ENCODE data around the gene KLF7. TPM values are rescaled to one million over a fixed set of nuclear protein-coding genes. Genes with fewer than 3 reads are reported as not detected.

Gene KLF7
- polyA plus RNA-seq, 3 donors: 9.4 to 40.7 (median 10.3) TPM

DNA sequence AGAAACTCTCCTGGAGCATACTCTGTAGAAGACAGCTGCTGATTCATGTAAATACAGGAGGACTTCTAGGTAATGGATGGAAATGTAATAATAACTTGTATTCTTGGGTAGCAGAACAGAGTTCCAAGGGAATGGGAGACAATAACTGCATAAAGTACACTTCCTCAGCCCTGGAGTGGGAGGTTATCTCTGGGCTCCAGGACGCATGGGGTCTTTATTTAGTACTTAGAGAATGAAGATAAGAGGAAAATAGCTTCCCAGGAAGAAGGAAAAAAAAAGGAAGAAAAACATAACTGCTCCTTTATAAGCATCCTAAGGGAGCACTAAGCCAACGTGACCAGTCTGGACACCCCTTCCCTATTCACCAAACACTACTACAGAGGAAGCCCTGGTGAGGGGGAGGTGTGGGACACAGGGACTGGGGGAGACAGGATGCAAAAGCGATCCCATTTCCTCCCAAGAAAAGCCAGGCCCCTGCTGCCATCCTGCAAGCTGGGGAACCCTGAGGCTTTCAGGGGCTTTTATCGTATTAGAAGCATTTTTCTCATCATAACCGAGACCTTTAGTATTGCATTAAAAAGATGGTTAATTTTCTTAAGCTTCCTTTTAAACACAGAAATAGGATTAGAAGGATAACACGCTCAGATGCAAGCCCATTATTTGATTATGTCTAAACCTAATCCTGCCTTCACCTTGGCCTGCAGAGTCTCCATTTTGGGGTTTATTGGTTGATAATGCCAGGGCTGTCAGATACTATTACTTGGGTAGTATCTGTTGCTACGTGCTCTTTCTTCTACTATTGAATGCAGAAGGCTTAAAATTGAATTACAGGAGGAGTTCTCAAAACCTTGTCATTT is 78.5 kb downstream of the KLF7 start:
- Histone ChIP-seq H3K4me1 (ENCODE audit: control insufficient read depth in 1 of 2, insufficient read depth in 2 of 2, low read length in 2 of 2) (peaks cover 0 to 10% of the 10 kb centered on the region in 2 donors), H2AFZ (ENCODE audit: insufficient read depth, low read depth, low read length, poor library complexity, severe bottlenecking) (no peak overlapping the region), H3K4me3 (replicated peaks in 1 of 3; ENCODE audit: low read depth in 2 of 3, low read length in 3 of 3) (no peak overlapping the region), H3K27me3 (ENCODE audit: control insufficient read depth in 2 of 2, insufficient read depth in 2 of 2, low read length in 2 of 2) (no peaks in the 10 kb centered on the region), H4K20me1 (ENCODE audit: insufficient read depth, low read length) (peaks cover 98% of the 10 kb centered on the region), H3K4me2 (replicated peaks; ENCODE audit: extremely low read depth, low read length, poor library complexity, severe bottlenecking) (no peak overlapping the region), H3K9ac (ENCODE audit: insufficient read depth, low read length, poor library complexity, severe bottlenecking) (no peak overlapping the region), H3K79me2 (ENCODE audit: insufficient read depth, low read length) (peaks cover 12% of the 10 kb centered on the region), H3K9me3 (replicated peaks in 1 of 2; ENCODE audit: control insufficient read depth in 1 of 2, insufficient read depth in 1 of 2, low read length in 2 of 2) (peaks cover 3% of the 10 kb centered on the region in 2 donors), H3K27ac (ENCODE audit: low read depth in 1 of 2, low read length in 2 of 2) (no peak overlapping the region), H3K36me3 (replicated peaks in 1 of 2; ENCODE audit: control insufficient read depth in 1 of 2, insufficient read depth in 2 of 2, low read length in 2 of 2) (peaks cover 58 to 87% of the 10 kb centered on the region in 2 donors)
- intact Hi-C loops (cut with micrococcal nuclease): no loop called here
- Mint-ChIP-seq H3K27ac (no peak overlapping the region), H3K4me1 (peaks cover 19% of the 10 kb centered on the region), H3K27me3 (ENCODE audit: low read depth in 3 of 3) (peaks cover 0 to 1% (median 0%) of the 10 kb centered on the region in 3 donors), H3K4me3 (no peak overlapping the region), H3K36me3 (peaks cover 74 to 81% of the 10 kb centered on the region in 2 donors), H3K9me3 (peaks cover 0 to 4% (median 2%) of the 10 kb centered on the region in 7 donors)
- WGBS (ENCODE audit: insufficient coverage): no CpG with 5 or more reads among the region's 7 CpGs
- DNase-seq: no peak
- no peak for TF ChIP-seq CTCF (IDR thresholded peaks at IDR 0.05)

GRCh38 chr2:207086136-207086535 is 79.6 kb downstream of the KLF7 start:
- intact Hi-C loops (cut with micrococcal nuclease): no loop called here
- peak overlapping the region in 1 of 7 donors; percentile 41 for H3K27ac Mint-ChIP-seq

More at GRCh38 chr2:207086136-207086535, 79.6 kb downstream of the KLF7 start:
- Histone ChIP-seq H3K36me3 (replicated peaks in 1 of 2; ENCODE audit: control insufficient read depth in 1 of 2, insufficient read depth in 2 of 2, low read length in 2 of 2) (peaks cover 70 to 91% of the 10 kb centered on the region in 2 donors), H3K27me3 (ENCODE audit: control insufficient read depth in 2 of 2, insufficient read depth in 2 of 2, low read length in 2 of 2) (no peaks in the 10 kb centered on the region), H3K4me2 (replicated peaks; ENCODE audit: extremely low read depth, low read length, poor library complexity, severe bottlenecking) (no peak overlapping the region), H3K4me1 (ENCODE audit: control insufficient read depth in 1 of 2, insufficient read depth in 2 of 2, low read length in 2 of 2) (no peaks in the 10 kb centered on the region), H3K27ac (ENCODE audit: low read depth in 1 of 2, low read length in 2 of 2) (no peak overlapping the region), H4K20me1 (ENCODE audit: insufficient read depth, low read length) (peaks cover 98% of the 10 kb centered on the region), H3K79me2 (ENCODE audit: insufficient read depth, low read length) (peaks cover 10% of the 10 kb centered on the region), H3K4me3 (replicated peaks in 1 of 3; ENCODE audit: low read depth in 2 of 3, low read length in 3 of 3) (no peak overlapping the region), H2AFZ (ENCODE audit: insufficient read depth, low read depth, low read length, poor library complexity, severe bottlenecking) (no peak overlapping the region), H3K9ac (ENCODE audit: insufficient read depth, low read length, poor library complexity, severe bottlenecking) (no peak overlapping the region), H3K9me3 (replicated peaks in 1 of 2; ENCODE audit: control insufficient read depth in 1 of 2, insufficient read depth in 1 of 2, low read length in 2 of 2) (no peaks in the 10 kb centered on the region)
- 78% methylated on average over 4 of the region's 8 CpGs for WGBS (ENCODE audit: insufficient coverage)
- TF ChIP-seq CTCF (IDR thresholded peaks at IDR 0.05): no peak
- H3K4me3 Mint-ChIP-seq: no peak overlapping the region
- peaks cover 81 to 86% of the 10 kb centered on the region in 2 donors for H3K36me3 Mint-ChIP-seq
- H3K27me3 Mint-ChIP-seq (ENCODE audit: low read depth in 3 of 3): peaks cover 0 to 1% (median 0%) of the 10 kb centered on the region in 3 donors
- DNase-seq: no peak
- peaks cover 12% of the 10 kb centered on the region for H3K4me1 Mint-ChIP-seq
- H3K9me3 Mint-ChIP-seq: peaks cover 0 to 2% (median 0%) of the 10 kb centered on the region in 7 donors

Measured in CD14-positive monocyte (primary cell).